GM12892 (cell line): ENCODE data around the gene HEXB.

Source experiments
- POLR2A ChIP-seq: IDR thresholded peaks from 2 replicates; pipeline ENCODE4 v1.6.1; 2011; ENCODE audit warnings: low read depth, low read length, control low read depth
- POLR2AphosphoS5 ChIP-seq: IDR thresholded peaks from 2 replicates; pipeline ENCODE4 v1.6.1; 2011; ENCODE audit warnings: low read depth, low read length, control low read depth
- TAF1 ChIP-seq: IDR thresholded peaks from 2 replicates; pipeline ENCODE4 v1.6.1; 2011; ENCODE audit warnings: low read depth, mild to moderate bottlenecking, control low read depth, low read length, borderline replicate concordance

GRCh38 chr5:74649421-74649973 lies 35.5 kb upstream of the HEXB start:
- no peak for TF ChIP-seq POLR2A
- TF ChIP-seq TAF1: no peak
- no peak for TF ChIP-seq POLR2AphosphoS5
